Tibial nerve (tissue), 3 donors: ENCODE data around the gene FER1L5.

Experiments used
- POLR2A ChIP-seq, 2 donors: fragments of 450-650 bp; IDR thresholded peaks; one replicate each; pipeline ENCODE4 v1.6.1; 2017; ENCODE audit warnings: antibody characterized with exemption in 2 of 2, mild to moderate bottlenecking in 2 of 2, moderate library complexity in 2 of 2
- TF ChIP-seq, protein P1 (sequence below), 5 experiments: fragments of 200-600 bp in 3 of 5; fragments of 450-650 bp in 2 of 5; sonication (generic) in 3 of 5; IDR thresholded peaks; one replicate each; pipeline ENCODE4 v1.5.1; 2016 to 2019; ENCODE audit warnings: antibody characterized with exemption in 5 of 5, mild to moderate bottlenecking in 3 of 5, moderate library complexity in 2 of 5

DNA sequence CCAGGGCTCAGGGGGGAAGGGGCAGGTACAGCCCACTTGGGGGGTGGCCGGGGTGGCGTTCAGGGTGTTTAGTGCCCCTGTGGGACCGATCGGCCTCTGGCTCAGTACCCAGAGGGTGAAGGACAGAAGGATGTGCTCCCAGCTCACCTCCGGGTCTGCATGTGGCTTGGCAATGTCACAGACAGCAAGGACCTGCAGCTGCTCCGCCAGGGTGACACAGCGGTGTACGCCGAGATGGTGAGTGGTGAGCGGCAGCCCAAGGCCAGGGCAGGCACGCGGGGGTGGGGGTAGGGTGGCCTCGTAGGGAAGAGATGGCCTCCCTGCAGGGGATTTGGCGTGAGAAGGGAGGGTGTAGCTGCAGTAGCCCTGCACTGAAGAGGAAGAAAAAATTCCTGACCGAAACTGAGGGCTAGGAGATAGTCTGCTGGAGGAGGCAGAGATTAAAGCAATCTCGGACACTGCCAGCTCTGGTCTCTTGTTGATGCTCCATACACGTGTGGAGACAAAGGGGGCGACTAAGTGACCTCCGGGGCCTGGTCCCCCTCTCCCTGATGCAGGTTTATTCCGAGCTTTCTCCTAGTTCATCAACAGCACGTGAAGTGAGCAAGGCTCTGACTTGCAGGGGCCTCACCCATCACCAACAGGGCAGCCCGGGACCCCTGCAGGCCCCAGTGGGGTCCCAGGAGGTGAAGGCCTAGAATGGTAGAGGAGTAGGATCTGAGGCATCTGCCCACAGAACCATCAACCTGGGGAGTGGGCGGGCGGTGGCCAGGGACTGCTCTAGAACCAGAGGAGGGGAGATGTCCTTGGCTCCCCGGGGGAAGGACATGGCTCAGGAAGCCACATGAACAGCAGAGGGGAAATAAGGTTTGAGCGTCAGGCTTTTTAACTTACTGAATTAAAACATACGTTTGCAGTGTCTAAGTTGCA is 45.4 kb downstream of the FER1L5 start:
- no peak for TF ChIP-seq POLR2A (IDR thresholded peaks at IDR 0.05)
- TF ChIP-seq, protein P1, sequence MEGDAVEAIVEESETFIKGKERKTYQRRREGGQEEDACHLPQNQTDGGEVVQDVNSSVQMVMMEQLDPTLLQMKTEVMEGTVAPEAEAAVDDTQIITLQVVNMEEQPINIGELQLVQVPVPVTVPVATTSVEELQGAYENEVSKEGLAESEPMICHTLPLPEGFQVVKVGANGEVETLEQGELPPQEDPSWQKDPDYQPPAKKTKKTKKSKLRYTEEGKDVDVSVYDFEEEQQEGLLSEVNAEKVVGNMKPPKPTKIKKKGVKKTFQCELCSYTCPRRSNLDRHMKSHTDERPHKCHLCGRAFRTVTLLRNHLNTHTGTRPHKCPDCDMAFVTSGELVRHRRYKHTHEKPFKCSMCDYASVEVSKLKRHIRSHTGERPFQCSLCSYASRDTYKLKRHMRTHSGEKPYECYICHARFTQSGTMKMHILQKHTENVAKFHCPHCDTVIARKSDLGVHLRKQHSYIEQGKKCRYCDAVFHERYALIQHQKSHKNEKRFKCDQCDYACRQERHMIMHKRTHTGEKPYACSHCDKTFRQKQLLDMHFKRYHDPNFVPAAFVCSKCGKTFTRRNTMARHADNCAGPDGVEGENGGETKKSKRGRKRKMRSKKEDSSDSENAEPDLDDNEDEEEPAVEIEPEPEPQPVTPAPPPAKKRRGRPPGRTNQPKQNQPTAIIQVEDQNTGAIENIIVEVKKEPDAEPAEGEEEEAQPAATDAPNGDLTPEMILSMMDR (IDR thresholded peaks at IDR 0.05), result no peak
